Measurements from ENCODE around the gene CNOT4.
A peak's percentile ranks its signal among the peaks of the same experiment; 100 is the strongest.
"Not testable (repeated sequence)": the region's sequence is repeated elsewhere in the genome, so short reads cannot be mapped to it uniquely, and the experiment has no call there.

CNOT4 gene

DNA sequence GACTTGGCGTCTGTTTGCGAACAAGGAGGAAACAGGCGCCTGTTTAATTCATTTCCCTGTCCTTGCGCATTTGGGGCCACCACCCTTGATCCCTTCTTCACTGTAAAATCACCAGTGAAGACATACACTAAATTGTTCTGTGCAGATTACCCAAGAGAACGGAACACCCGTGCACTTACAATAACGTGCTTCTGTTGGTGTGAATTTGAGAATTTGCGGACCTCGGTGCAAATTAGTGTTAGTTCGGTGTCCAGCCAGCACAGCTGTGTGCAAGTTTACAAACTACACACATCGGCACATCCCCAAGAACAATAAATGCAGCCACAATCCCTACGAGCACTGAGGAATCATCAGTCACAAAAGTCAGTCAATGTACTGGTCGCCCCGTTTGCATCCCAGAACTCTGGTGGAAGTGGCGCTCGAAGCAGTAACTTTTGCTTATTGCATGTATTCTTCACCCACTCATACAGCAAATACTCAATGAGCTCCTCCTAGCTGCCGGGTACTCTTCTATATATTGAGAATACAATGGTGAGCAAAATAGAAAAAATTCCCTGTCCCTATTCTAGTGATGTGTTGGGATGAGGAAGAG is 786 bp upstream of the CNOT4 start:
- no peak for DNase-seq

GRCh38 chr7:135509589-135509838 is 388 bp downstream of the CNOT4 start:
- DNase-seq: no peak

GRCh38 chr7:135508883-135509588 is 866 bp downstream of the CNOT4 start:
- DNase-seq: peak; percentile 41

- no peak for DNase-seq
Observed at GRCh38 chr7:135501402-135501801, 8.5 kb downstream of the CNOT4 start.

DNA sequence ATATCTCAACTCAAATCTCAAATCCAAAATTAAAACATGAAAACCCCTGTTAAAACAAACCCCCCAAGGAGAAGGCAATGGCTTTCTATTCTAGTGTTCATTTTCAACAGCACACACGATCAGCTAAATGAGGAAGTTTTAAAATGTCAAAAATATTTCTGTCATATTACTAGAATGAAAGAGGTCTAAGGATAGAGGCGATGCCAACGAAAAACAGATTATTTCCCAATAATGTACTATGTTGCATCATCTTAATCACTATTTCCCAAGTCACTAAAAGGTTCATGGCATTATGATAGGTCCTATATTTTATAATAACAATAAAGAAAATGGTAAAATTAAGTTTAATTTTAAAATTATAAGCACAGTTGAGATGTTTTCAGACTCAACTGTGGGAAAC is 10.1 kb downstream of the CNOT4 start:
- no peak for DNase-seq

DNA sequence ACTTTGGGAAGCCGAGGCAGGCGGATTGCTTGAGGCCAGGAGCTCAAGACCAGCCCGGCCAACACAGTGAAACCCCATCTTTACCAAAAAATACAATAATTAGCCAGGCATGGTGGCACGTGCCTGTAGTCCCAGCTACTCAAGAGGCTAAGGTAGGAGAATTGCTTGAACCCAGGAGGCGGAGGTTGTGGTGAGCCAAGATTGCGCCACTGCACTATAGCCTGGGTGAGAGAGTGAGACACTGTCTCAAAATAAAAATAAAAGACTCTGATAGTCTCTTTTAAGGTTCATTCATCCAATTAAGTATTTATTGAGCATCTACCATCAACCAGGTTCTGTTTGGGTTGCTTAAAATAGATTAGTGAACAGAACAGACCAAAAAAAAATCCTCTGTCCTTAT is 12.7 kb downstream of the CNOT4 start:
- not testable (repeated sequence) for DNase-seq

DNA sequence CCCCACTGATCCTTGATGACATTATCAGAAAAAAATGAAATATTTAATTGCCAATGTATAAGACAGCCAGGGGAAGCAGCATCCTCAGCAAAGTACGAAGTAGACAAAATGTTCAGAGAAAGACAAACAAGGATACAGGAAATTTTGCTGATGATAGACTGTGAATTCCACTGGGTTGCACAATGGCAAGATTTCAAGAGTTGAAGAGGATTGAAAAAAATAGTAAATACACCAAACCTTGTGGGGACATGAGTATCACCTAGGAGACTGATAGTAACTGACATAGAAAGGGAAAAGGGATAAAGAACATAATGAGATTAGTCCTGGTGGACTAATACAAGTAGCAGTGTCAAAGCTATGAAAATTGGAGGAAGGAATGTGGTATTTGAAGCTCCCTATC is 16.5 kb downstream of the CNOT4 start:
- no peak for DNase-seq

- no peak for DNase-seq
Observed at GRCh38 chr7:135492151-135492550, 17.8 kb downstream of the CNOT4 start.

- no peak for DNase-seq
Observed at GRCh38 chr7:135490783-135491182, 19.1 kb downstream of the CNOT4 start.

- DNase-seq: no peak
Observed at GRCh38 chr7:135489791-135490190, 20.1 kb downstream of the CNOT4 start.

- no peak for DNase-seq
Observed at GRCh38 chr7:135486261-135486920, 23.5 kb downstream of the CNOT4 start.

DNA sequence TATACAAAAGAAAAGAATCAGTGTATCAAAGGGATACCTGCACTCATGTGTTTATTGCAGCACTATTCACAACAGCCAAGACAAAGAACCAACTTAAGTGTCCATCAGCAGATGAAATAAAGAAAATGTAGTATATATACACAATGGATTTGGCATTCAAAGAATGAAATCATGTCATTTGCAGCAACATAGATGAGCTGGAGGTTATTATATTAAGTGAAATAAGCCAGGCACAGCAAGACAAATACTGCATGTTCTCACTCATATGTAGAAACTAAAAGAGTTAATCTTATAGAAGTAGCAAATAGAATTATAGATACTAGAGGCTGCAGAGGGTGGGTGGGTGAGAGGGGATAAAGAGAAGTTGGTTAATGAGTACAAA is 28.3 kb downstream of the CNOT4 start:
- DNase-seq: no peak

DNA sequence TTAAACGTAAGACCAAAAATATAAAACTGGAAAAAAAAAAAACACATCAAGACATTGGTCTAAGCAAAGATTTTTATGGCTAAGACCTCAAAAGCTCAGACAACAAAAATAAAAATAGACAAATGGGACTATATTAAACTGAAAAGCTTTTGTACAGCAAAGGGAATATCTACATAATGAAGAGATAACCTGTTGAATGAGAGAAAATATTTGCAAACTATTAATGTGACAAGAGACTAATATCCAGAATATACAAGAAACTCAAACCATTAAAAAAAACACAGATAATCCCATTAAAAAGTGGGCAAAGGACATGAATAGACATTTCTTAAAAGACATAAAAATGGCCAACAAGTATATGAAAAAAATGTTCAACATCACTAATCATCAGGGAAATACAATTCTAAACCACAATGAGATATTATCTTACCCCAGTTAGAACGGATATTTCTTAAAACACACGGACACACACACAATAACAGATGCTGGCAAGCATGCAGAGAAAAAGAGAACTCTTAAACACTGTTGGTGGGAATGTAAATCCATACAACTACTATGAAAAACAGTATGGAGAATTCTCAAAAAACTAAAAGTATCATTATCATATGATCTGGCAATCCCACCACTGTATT is 28.8 kb downstream of the CNOT4 start:
- no peak for DNase-seq

DNA sequence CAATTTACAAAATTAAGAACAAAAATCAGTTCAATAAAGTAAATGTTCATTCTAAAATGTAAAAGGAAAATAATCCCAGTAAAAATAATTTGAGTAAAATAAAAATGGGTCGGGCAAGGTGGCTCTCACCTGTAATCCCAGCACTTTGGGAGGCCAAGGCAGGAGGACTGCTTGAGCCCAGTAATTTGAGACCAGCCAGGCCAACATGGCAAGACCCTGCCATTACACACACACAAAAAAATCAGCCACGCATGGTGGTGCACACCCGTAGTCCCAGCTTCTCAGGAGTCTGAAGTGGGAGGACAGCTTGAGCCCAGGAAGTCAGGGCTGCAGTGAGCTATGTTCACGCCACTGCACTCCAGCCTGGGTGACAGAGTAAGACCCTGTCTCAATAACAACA is 34.4 kb downstream of the CNOT4 start:
- no peak for DNase-seq

- not testable (repeated sequence) for DNase-seq
Observed at GRCh38 chr7:135469705-135470104, 40.2 kb downstream of the CNOT4 start.

DNA sequence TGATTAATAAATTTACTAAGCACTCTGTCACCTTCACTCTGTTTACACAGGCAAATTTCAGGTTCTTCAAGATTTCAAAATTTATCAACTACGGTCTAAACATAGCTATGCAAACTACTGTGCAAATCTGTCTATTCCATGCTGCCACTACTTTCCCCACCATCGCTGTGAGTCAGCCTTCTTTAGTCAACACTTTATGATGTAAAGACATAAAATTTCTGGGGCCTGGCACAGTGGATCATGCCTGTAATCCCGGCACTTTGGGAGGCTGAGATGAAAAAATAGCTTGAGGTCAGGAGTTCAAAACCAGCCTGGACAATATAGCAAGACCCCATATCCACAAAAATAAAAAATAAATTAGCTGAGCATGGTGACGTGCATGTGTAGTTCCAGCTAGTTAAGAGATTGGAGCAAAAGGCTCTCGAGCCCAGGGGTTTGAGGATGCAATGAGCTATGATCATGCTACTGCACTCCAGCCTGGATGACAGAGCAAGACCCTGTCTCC is 42.6 kb downstream of the CNOT4 start:
- no peak for DNase-seq

- no peak for DNase-seq
Observed at GRCh38 chr7:135466442-135467206, 43.3 kb downstream of the CNOT4 start.

- no peak for DNase-seq
Observed at GRCh38 chr7:135463908-135464307, 46.0 kb downstream of the CNOT4 start.

- DNase-seq: no peak
Observed at GRCh38 chr7:135459951-135460567, 49.8 kb downstream of the CNOT4 start.

DNA sequence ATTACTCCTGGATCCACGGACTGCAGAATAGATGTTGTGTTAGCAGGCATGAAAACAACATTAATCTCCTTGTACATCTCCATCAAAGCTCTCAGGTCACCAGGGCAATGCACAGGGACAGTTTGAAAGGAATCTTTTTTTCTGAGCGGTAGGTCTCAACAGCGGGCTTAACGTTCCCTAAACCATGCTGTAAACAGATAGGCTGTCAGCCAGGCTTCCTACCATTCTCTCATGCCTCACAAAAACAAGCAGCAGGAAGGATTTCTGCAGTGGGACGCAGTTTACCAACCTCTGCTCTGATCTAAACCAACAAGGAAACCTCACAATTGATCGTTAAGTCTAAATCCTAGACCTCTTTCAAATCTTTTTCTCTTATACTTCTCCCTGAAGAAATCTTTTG is 50.8 kb downstream of the CNOT4 start:
- DNase-seq: no peak

DNA sequence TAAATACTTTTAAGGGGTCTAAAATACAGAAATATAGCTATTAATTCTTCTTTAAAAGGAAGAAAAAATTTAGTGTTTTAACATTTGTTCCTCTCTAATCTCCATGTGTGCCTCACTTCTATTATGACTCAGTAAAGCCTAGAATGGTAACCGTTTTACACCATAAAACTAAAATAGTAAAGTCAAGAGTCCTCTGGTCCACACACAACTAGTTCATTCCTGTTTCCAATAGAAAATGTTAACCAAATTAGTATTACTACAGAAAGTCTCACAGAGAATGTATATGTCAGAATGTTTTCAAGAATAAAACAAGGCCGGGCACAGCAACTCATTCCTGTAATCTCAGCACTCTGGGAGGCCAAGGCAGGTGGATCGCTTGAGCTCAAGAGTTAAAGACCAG is 55.8 kb downstream of the CNOT4 start:
- DNase-seq: no peak

DNA sequence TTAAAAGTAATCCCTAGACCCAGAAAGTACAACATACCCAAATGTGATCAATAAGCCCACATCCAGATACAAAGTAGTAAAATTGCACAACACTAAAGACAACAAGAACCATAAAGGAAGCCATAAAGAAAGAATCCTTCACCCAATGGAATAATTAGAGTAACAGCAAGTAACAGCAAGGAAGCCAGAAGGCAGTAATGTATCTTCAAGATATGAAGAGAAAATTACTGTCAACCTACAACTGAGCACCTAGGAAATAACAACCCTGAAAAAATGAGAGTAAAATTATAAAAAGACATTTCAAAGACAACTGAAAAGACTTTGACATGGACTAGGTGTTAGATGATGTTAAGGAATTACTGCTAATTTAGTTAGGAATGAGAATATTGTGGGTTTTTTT is 60.5 kb downstream of the CNOT4 start:
- no peak for DNase-seq

GRCh38 chr7:135448753-135449152 is 61.1 kb downstream of the CNOT4 start:
- no peak for DNase-seq

Measured in CD4-positive, alpha-beta T cell treated with Interleukin-12 subunit alpha and Interleukin-12 subunit beta, for 1 hour (primary cell).